Adrenal gland (tissue), 5 donors: ENCODE data around the gene SSX2IP.

ENCODE experiments used
- POLR2A ChIP-seq, 2 donors: fragments of 450-650 bp; IDR thresholded peaks; one replicate each; pipeline ENCODE4 v1.6.1; 2017; ENCODE audit warnings: antibody characterized with exemption in 2 of 2, mild to moderate bottlenecking in 2 of 2, moderate library complexity in 1 of 2
- TF ChIP-seq, protein P1 (sequence below), 6 experiments: fragments of 450-650 bp in 4 of 6; fragments of 200-600 bp in 2 of 6; sonication (generic) in 1 of 6; IDR thresholded peaks; 1 replicate in 5 of 6; 2 replicates in 1 of 6; pipeline versions ENCODE4 v1.5.1 to v1.8.0; 2016 to 2021; ENCODE audit warnings: antibody characterized with exemption in 6 of 6, mild to moderate bottlenecking in 2 of 6, moderate library complexity in 1 of 6
- donor health status: DM: no; HTN: no; CAD: no.

DNA sequence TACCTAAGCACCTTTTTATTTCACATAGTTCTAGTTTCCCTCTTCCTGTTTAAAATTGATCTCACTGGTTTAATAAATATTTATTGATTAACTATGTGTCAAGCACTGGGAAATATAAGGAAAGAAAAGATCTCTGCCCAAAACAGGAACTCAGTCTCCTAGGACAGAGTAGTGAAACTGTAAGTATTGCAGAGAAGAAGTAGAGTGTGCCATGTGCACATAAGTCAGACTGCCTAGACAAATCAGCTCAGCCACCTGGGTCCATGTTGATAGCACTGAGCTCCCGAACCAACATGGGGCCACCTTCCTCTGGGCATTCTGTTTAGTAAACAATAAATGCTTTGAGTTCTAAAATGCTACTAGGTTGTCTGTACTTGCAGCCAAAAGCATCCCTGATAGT, 9.8 kb upstream of the SSX2IP start:
- TF ChIP-seq, protein P1, sequence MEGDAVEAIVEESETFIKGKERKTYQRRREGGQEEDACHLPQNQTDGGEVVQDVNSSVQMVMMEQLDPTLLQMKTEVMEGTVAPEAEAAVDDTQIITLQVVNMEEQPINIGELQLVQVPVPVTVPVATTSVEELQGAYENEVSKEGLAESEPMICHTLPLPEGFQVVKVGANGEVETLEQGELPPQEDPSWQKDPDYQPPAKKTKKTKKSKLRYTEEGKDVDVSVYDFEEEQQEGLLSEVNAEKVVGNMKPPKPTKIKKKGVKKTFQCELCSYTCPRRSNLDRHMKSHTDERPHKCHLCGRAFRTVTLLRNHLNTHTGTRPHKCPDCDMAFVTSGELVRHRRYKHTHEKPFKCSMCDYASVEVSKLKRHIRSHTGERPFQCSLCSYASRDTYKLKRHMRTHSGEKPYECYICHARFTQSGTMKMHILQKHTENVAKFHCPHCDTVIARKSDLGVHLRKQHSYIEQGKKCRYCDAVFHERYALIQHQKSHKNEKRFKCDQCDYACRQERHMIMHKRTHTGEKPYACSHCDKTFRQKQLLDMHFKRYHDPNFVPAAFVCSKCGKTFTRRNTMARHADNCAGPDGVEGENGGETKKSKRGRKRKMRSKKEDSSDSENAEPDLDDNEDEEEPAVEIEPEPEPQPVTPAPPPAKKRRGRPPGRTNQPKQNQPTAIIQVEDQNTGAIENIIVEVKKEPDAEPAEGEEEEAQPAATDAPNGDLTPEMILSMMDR (IDR thresholded peaks at IDR 0.05): no peak
- TF ChIP-seq POLR2A (IDR thresholded peaks at IDR 0.05): no peak
